WERI-Rb-1 (cell line): Measurements from ENCODE around the gene SLN.

Experiments
- DNase-seq: peaks from one replicate; pipeline ENCODE4 v3.0.0-alpha.2; 2020
- H3K27ac ChIP-seq: fragments of 250-450 bp; sonication (Bioruptor Pico); 2 replicates; pipeline ENCODE4 v1.5.1; 2020; ENCODE audit warnings: mild to moderate bottlenecking, moderate library complexity
- H3K27me3 ChIP-seq: fragments of 250-450 bp; sonication (Bioruptor Pico); 2 replicates; pipeline ENCODE4 v1.5.1; 2021; ENCODE audit warnings: mild to moderate bottlenecking, low read depth, moderate library complexity; ENCODE audit not compliant: insufficient read depth, severe bottlenecking
- H3K36me3 ChIP-seq: fragments of 250-450 bp; sonication (Bioruptor Pico); 2 replicates; pipeline ENCODE4 v1.5.1; 2020; ENCODE audit warnings: mild to moderate bottlenecking, moderate library complexity
- H3K4me3 ChIP-seq: 2 replicates; pipeline ENCODE4 v1.5.1; 2011; ENCODE audit warnings: low read depth, mild to moderate bottlenecking, control low read depth, low read length
- H3K9me3 ChIP-seq: fragments of 250-450 bp; sonication (Bioruptor Pico); 2 replicates; pipeline ENCODE4 v1.5.1; 2021; ENCODE audit warnings: mild to moderate bottlenecking, moderate library complexity; ENCODE audit not compliant: severe bottlenecking
- CTCF ChIP-seq: IDR thresholded peaks from 2 replicates; pipeline ENCODE4 v1.5.1; 2011; ENCODE audit warnings: low read depth, mild to moderate bottlenecking, control low read depth, inconsistent platforms, low read length

The SLN gene

DNA sequence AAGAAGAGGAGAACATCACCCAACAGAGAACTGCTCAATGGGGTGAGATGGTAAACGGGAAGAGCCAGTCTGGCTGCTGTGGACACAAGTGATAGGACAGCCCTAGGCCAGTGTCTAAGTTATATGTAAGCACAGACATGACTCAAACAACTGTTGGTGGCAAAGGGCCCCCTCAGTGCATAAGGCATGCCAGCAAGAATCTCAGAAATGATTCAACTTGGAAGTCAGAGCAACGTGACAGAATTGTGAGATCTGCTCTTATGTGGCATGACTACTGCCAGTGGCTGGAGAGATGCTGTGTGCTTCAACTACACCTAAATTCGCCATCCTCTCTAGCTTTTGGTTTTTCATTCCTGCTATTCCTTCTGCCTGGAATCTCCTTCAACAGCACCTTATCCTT lies 7.4 kb downstream of the SLN start:
- no peaks in the 10 kb centered on the region for H3K9me3 ChIP-seq
- no peak for DNase-seq
- no peaks in the 10 kb centered on the region for H3K27me3 ChIP-seq
- no peak overlapping the region for H3K27ac ChIP-seq
- no peak for TF ChIP-seq CTCF
- no peak overlapping the region for H3K4me3 ChIP-seq
- H3K36me3 ChIP-seq = no peaks in the 10 kb centered on the region

- H3K27ac ChIP-seq = no peak overlapping the region
- H3K36me3 ChIP-seq = no peaks in the 10 kb centered on the region
- no peak for TF ChIP-seq CTCF
- no peaks in the 10 kb centered on the region for H3K9me3 ChIP-seq
- H3K4me3 ChIP-seq = no peak overlapping the region
- no peak for DNase-seq
- H3K27me3 ChIP-seq = no peaks in the 10 kb centered on the region
Measured at GRCh38 chr11:107702723-107703122, 9.1 kb downstream of the SLN start.

- Histone ChIP-seq H3K27me3 (no peaks in the 10 kb centered on the region), H3K9me3 (no peaks in the 10 kb centered on the region), H3K4me3 (no peak overlapping the region), H3K36me3 (no peaks in the 10 kb centered on the region), H3K27ac (no peak overlapping the region)
- no peak for TF ChIP-seq CTCF
- DNase-seq = no peak
Measured at GRCh38 chr11:107702109-107702660, 9.7 kb downstream of the SLN start.

DNA sequence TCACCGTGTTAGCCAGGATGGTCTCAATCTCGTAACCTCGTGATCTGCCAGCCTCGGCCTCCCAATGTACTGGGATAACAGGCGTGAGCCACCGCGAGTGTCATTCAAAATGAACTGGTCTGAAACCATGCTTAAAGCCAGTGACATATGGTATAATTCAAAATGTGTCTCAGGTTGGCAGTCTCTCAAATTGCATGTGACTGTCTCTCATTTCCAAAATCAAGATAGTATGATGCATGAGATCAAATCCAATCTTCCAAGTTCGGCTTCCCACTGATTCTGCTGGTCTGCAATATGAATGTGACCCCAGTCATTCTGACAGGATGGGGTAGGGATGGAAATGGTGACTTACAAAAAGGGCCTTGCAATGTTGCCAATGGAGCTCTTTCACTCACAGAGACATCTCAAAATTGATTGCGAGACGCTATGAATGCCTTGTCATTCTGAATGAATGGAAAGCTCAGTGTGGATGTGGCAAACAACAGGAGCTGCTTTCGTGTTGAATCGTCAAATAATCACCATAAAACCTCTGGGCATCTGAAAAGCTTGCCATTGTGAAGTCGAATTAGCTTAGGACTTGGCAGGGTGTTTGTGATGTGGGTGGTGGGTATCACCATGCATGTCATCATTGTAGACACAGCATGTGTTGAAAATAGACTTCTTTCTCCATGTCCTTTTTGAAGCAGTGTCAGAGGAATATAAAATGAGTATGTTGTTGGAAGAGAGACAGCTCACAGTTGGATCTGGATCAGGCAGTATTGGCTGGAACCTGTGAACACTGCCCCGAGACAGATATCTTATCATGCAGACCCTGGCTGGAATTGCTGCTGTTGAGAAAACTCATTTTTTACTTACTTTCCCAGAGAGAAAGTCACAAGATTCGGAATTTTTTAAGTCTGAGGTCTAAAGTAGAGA lies 12.2 kb downstream of the SLN start:
- no peaks in the 10 kb centered on the region for H3K36me3 ChIP-seq
- no peak overlapping the region for H3K4me3 ChIP-seq
- no peak overlapping the region for H3K27ac ChIP-seq
- H3K27me3 ChIP-seq = no peaks in the 10 kb centered on the region
- no peak for TF ChIP-seq CTCF
- H3K9me3 ChIP-seq = no peaks in the 10 kb centered on the region
- no peak for DNase-seq

DNA sequence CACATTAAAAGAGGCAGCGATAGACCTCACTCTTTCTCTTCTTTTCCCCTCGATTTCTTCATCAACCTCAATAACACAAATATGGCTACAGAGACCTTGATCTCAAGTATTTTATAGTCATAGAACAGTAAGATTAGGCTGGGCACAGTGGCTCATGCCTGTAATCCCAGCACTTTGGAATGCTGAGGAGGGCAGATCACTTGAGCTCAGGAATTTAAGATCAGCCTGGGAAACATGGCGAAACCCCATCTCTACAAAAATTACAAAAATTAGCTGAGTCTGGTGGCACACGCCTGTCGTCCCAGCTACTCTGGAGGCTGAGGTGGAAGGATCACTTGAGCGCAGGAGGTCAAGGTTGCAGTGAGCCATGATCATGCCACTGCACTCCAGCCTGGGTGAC lies 14.6 kb downstream of the SLN start:
- Histone ChIP-seq H3K27me3 (no peaks in the 10 kb centered on the region), H3K36me3 (no peaks in the 10 kb centered on the region), H3K27ac (no peak overlapping the region), H3K4me3 (no peak overlapping the region), H3K9me3 (no peaks in the 10 kb centered on the region)
- no peak for TF ChIP-seq CTCF
- DNase-seq = no peak

DNA sequence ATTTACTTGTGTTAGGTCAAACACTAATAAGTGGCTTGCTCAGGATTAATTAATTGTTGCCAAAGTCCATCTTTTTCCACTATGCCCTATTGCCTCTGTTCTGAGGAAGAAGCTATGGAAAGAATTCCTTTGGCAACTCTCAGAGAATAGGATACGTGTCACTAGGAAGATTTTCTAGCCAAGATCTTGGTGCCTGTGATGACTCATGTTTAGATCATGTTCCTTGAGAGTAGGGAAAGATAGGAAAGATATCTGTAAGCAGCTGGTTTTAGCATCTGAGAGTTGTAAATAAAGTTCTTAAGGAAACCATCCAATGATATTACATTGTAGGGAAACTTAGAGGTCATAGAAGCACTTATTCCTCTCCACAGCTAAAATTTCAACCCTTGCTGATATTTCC lies 15.7 kb downstream of the SLN start:
- H3K27ac ChIP-seq = no peak overlapping the region
- no peaks in the 10 kb centered on the region for H3K27me3 ChIP-seq
- H3K4me3 ChIP-seq = no peak overlapping the region
- H3K9me3 ChIP-seq = no peaks in the 10 kb centered on the region
- DNase-seq = no peak
- no peak for TF ChIP-seq CTCF
- no peaks in the 10 kb centered on the region for H3K36me3 ChIP-seq
